GM12878 (cell line): ENCODE results near the gene EIF3D. TPM values are rescaled to one million over a fixed set of nuclear protein-coding genes. Genes with fewer than 3 reads are reported as not detected.
A peak's percentile ranks its signal among the peaks of the same experiment; 100 is the strongest.

Experiments
- ATAC-seq: fragments of 200-7000 bp; cut with Tn5 transposase; 3 replicates; pipeline ENCODE4 v1.9.1; 2020; ENCODE audit warnings: mild to moderate bottlenecking, moderate library complexity
- BruUV-seq: library from RNA; stranded (reverse); fragments of 400-500 nt; replicated peaks from 2 replicates; lab custom pipeline; 2021; lab: Mats Ljungman, UMichigan
- CTCF ChIA-PET: fragments of 300-600 bp; sonication (Branson Sonifier 250); formaldehyde crosslinking; extraction: SDS; loops from one replicate; lab custom pipeline; 2021; ENCODE audit warnings: inconsistent platforms; lab: Yijun Ruan, JAX
- POLR2A ChIA-PET: fragments of 350-600 bp; formaldehyde crosslinking; extraction: SDS; loops from one replicate; lab custom pipeline; 2021; ENCODE audit warnings: inconsistent platforms; lab: Charles Lee
- RAD21 ChIA-PET: fragments of 300-600 bp; sonication (Branson Sonifier 250); formaldehyde crosslinking; loops from one replicate; lab custom pipeline; 2023; ENCODE audit warnings: antibody characterized with exemption; ENCODE audit not compliant: unreplicated experiment; lab: Charles Lee
- SMC1A ChIA-PET: fragments of 300-600 bp; sonication (Branson Sonifier 250); formaldehyde crosslinking; loops from one replicate; lab custom pipeline; 2023; ENCODE audit not compliant: unreplicated experiment, uncharacterized antibody; lab: Charles Lee
- DNase-seq: peaks from one replicate; pipeline ENCODE4 v3.0.0-alpha.2; 2011; ENCODE audit warnings: low read depth, low spot score
- FAIRE-seq: peaks from 3 replicates; lab custom pipeline; 2011; peaks lifted over from hg19 to GRCh38; lab: Jason Lieb, UNC
- H2AFZ ChIP-seq: 2 replicates; pipeline ENCODE4 v1.6.0; 2011; ENCODE audit warnings: low read depth, low read length, control low read depth; ENCODE audit not compliant: control insufficient read depth
- H3K27ac ChIP-seq: 2 replicates; pipeline ENCODE4 v1.5.1; 2011; ENCODE audit warnings: control low read depth; ENCODE audit not compliant: control insufficient read depth, insufficient read depth
- H3K27me3 ChIP-seq, 2 experiments: replicated peaks in 1 of 2; 2 replicates each; pipeline versions ENCODE4 v1.6.0 to v1.6.1; 2011; ENCODE audit warnings: low read length in 1 of 2; ENCODE audit not compliant: control insufficient read depth in 2 of 2, insufficient read depth in 2 of 2
- H3K36me3 ChIP-seq, 2 experiments: 2 replicates each; pipeline ENCODE4 v1.5.1; 2011; ENCODE audit warnings: low read length in 1 of 2; ENCODE audit not compliant: control insufficient read depth in 2 of 2, insufficient read depth in 2 of 2
- H3K4me1 ChIP-seq: 2 replicates; pipeline ENCODE4 v1.6.1; 2011; ENCODE audit warnings: mild to moderate bottlenecking, low read length, moderate library complexity, mixed read lengths; ENCODE audit not compliant: control insufficient read depth, insufficient read depth
- H3K4me2 ChIP-seq: 2 replicates; pipeline ENCODE4 v1.6.0; 2011; ENCODE audit warnings: control low read depth; ENCODE audit not compliant: control insufficient read depth, insufficient read depth
- H3K4me3 ChIP-seq: fragments of 200-600 bp; sonication (generic); 2 replicates; pipeline ENCODE4 v1.5.1; 2016
- H3K79me2 ChIP-seq: 2 replicates; pipeline ENCODE4 v1.6.0; 2011; ENCODE audit warnings: low read length; ENCODE audit not compliant: control insufficient read depth, insufficient read depth
- H3K9ac ChIP-seq: 2 replicates; pipeline ENCODE4 v1.8.0; 2011; ENCODE audit warnings: low read length, control low read depth, mixed read lengths; ENCODE audit not compliant: control insufficient read depth, insufficient read depth
- H3K9me3 ChIP-seq: replicated peaks from 3 replicates; pipeline ENCODE4 v1.5.1; 2011; ENCODE audit warnings: mild to moderate bottlenecking, low read length; ENCODE audit not compliant: control insufficient read depth, insufficient read depth
- H4K20me1 ChIP-seq: 2 replicates; pipeline ENCODE4 v1.6.0; 2011; ENCODE audit not compliant: control insufficient read depth, insufficient read depth
- BHLHE40 ChIP-seq, 2 experiments: fragments of 450-650 bp in 1 of 2; IDR thresholded peaks; 2 replicates each; pipeline ENCODE4 v1.6.1; 2011 to 2017; ENCODE audit warnings: low read depth in 2 of 2, borderline replicate concordance in 1 of 2, improper control_type of control experiment in 1 of 2, low read length in 1 of 2, mild to moderate bottlenecking in 1 of 2
- CREB1 ChIP-seq: IDR thresholded peaks from 2 replicates; pipeline ENCODE4 v1.6.1; 2012; ENCODE audit warnings: low read depth, mild to moderate bottlenecking, inconsistent platforms
- DPF2 ChIP-seq: fragments of 450-650 bp; IDR thresholded peaks from 2 replicates; pipeline ENCODE4 v1.6.1; 2017; ENCODE audit warnings: mild to moderate bottlenecking
- EZH2 ChIP-seq: IDR thresholded peaks from 2 replicates; pipeline ENCODE4 v1.6.1; 2012; ENCODE audit warnings: low read depth, mild to moderate bottlenecking, control low read depth, inconsistent platforms, low read length, borderline replicate concordance; ENCODE audit not compliant: control insufficient read depth
- HDGF ChIP-seq: fragments of 450-650 bp; IDR thresholded peaks from 2 replicates; pipeline ENCODE4 v1.6.1; 2016; ENCODE audit warnings: antibody characterized with exemption
- IKZF2 ChIP-seq, 2 experiments: fragments of 450-650 bp; IDR thresholded peaks; 2 replicates each; pipeline ENCODE4 v1.6.1; 2017; ENCODE audit warnings: mild to moderate bottlenecking in 2 of 2, moderate library complexity in 2 of 2
- NFIC ChIP-seq: IDR thresholded peaks from 2 replicates; pipeline ENCODE4 v1.6.1; 2012; ENCODE audit warnings: low read depth, mild to moderate bottlenecking, inconsistent platforms, low read length, moderate library complexity
- NR2C1 ChIP-seq: fragments of 450-650 bp; IDR thresholded peaks from 2 replicates; pipeline ENCODE4 v1.6.1; 2017; ENCODE audit warnings: antibody characterized with exemption, mild to moderate bottlenecking, moderate library complexity
- NR2F1 ChIP-seq: fragments of 450-650 bp; conservative IDR thresholded peaks from 2 replicates; pipeline ENCODE4 v1.6.1; 2017; ENCODE audit warnings: mild to moderate bottlenecking
- RAD21 ChIP-seq: IDR thresholded peaks from 2 replicates; pipeline ENCODE4 v1.6.1; 2011; ENCODE audit warnings: mild to moderate bottlenecking, low read depth, low read length, moderate library complexity; ENCODE audit not compliant: insufficient read depth
- SRF ChIP-seq, 2 experiments: IDR thresholded peaks; 2 replicates each; pipeline ENCODE4 v1.6.1; 2011; ENCODE audit warnings: low read depth in 2 of 2, low read length in 2 of 2, mild to moderate bottlenecking in 1 of 2, moderate library complexity in 1 of 2
- ZBED1 ChIP-seq: IDR thresholded peaks from 2 replicates; pipeline ENCODE4 v1.6.1; 2016; ENCODE audit warnings: borderline replicate concordance
- ZNF274 ChIP-seq: IDR thresholded peaks from one replicate; pipeline ENCODE4 v1.8.0; 2011; ENCODE audit not compliant: insufficient read length, insufficient read depth
- ZNF384 ChIP-seq: IDR thresholded peaks from 2 replicates; pipeline ENCODE4 v1.6.1; 2012; ENCODE audit warnings: low read depth, mild to moderate bottlenecking, low read length, improper control_type of control experiment, borderline replicate concordance
- WGBS: methylation state at CpG from one replicate; pipeline ENCODE4 v1.1.6; 2016; ENCODE audit warnings: low lambda C conversion rate; ENCODE audit not compliant: insufficient replicate concordance, insufficient coverage; ENCODE audit errors: missing lambda C conversion rate; 5-methylcytosine and 5-hydroxymethylcytosine counted together
- in situ Hi-C: fragments of 300-500 bp; cut with MboI; formaldehyde crosslinking; loops from 9 replicates; pipeline ENCODE4 v1.14.3; 2018; ENCODE audit warnings: mixed read lengths
- intact Hi-C: fragments of 100-400 bp; cut with micrococcal nuclease; formaldehyde crosslinking; loops from one replicate; pipeline ENCODE4 v1.14.2; 2022; ENCODE audit not compliant: unreplicated experiment
- polyA plus RNA-seq, 11 experiments: library from polyadenylated mRNA; depleted of rRNA in 4 of 11; unstranded in 6 of 11; stranded (reverse) in 5 of 11; fragments of >200 nt; fragmentation: Nextera tagmentation in 4 of 11; fragmentation: Illumina TruSeq in 1 of 11; extraction: Ambion mirVana in 4 of 11; extraction: Trizol in 1 of 11; gene quantifications; 1 replicate in 1 of 11; 2 replicates in 10 of 11; pipeline versions ENCODE4 v1.2.1 to v1.2.3, GENCODE V29; 2011 to 2016; ENCODE audit warnings: inconsistent platforms in 2 of 11, missing spikeins in 2 of 11, low read depth in 1 of 11
- total RNA-seq, 4 experiments: library from RNA; depleted of rRNA in 3 of 4; stranded (reverse); fragments of >200 nt in 3 of 4; fragmentation: Illumina TruSeq in 1 of 4; extraction: Trizol in 1 of 4; gene quantifications; 2 replicates each; pipeline versions ENCODE4 v1.2.1 to v1.2.3, GENCODE V29; 2013 to 2021
- TF ChIP-seq, protein P1 (sequence below): IDR thresholded peaks from 2 replicates; pipeline ENCODE4 v1.6.1; 2011; ENCODE audit warnings: borderline replicate concordance, low read depth, mild to moderate bottlenecking, moderate library complexity, low read length; ENCODE audit not compliant: insufficient read depth, poor library complexity, severe bottlenecking
- TF ChIP-seq, protein P2 (sequence below): IDR thresholded peaks from 2 replicates; pipeline ENCODE4 v1.6.1; 2011; ENCODE audit warnings: low read depth, low read length, improper control_type of control experiment, borderline replicate concordance
- TF ChIP-seq, protein P3 (sequence below): fragments of 450-650 bp; IDR thresholded peaks from 2 replicates; pipeline ENCODE4 v1.6.1; 2018; ENCODE audit warnings: mild to moderate bottlenecking, low read depth, moderate library complexity; ENCODE audit not compliant: partially characterized antibody

Gene EIF3D
- total and polyA plus RNA-seq, 10 of the 15 experiments (the other 5 are each of a cell fraction or from before 2014, with no cell fraction given), result 240 to 558 (median 420) TPM

DNA sequence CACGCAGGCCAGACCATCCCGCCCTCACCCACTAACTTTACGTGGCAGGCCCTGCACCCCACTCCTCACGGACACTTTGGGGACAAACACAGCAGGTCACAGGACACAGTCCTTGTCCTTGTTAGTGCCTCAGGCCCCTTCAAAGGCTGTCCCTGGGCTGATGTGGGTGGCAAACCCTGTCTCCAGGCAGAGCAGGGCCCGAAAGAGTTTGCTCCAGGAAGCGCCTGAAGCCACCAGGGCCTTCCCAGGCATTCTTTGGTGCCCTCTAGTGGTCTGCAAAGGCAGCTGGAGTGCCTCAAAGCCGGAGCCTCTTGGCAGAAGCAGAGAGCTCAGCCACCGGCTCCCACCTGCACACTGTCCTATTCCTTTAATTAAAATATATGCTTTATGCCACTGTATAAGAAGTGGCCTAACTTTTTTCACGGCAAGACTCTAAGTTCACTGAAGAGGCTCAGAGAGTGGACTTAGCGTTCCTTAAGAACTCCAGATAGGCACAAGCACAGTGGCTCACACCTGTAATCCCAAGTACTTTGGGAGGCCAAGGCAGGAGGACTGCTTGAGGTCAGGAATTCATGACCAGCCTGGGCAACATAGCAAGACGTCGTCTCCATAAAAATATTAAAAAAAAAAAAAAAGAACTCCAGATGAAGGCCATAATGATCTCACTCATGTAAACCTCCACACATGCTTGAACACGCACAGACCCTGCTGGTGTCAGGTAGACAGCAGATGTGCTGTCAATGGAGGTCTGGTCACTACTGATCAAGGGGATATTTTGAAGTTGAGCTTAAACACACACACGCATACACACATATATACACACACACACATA lies 58.6 kb downstream of the EIF3D start:
- H3K4me2 ChIP-seq, result no peak overlapping the region
- no peak overlapping the region for H3K27ac ChIP-seq
- ChIA-PET SMC1A (interaction anchor here (0.6 to 4.0 kb wide), 18 partner anchors 10 to 307 kb away, joined by 3 to 70 read pairs (median 4); no protein-coding TSS in a partner anchor), RAD21 (interaction anchor here (0.6 to 4.7 kb wide), 24 partner anchors 11 to 292 kb away, joined by 3 to 107 read pairs (median 5); partner anchors contain the start of genes MYH9 and TXN2), POLR2A (interaction anchor here (0.6 to 1.5 kb wide), 6 partner anchors 23 to 171 kb away, joined by 3 to 5 read pairs (median 4); partner anchors contain the start of gene MYH9), CTCF (interaction anchor here (0.6 to 8.5 kb wide), 55 partner anchors 9 to 775 kb away, joined by 3 to 125 read pairs (median 4); partner anchors contain the start of genes APOL2, FOXRED2, MYH9 and TXN2)
- intact Hi-C loops, result loop anchor here (1.0 to 5.0 kb wide), 2 partner anchors 83 to 169 kb away; partner anchors contain the start of gene MYH9
- WGBS, result 50% methylated on average over 12 of the region's 14 CpGs
- H3K4me3 ChIP-seq, result no peak overlapping the region
- no peak overlapping the region for H3K9ac ChIP-seq
- H3K79me2 ChIP-seq, result no peaks in the 10 kb centered on the region; the same call in 1 of the 2 replicates
- H4K20me1 ChIP-seq, result no peaks in the 10 kb centered on the region
- H3K27me3 ChIP-seq, result no peaks in the 10 kb centered on the region
- ATAC-seq, result peak; percentile 99
- H3K4me1 ChIP-seq, result peaks cover 4% of the 10 kb centered on the region
- FAIRE-seq, result peak; percentile 89
- H2AFZ ChIP-seq, result no peak overlapping the region
- no peaks in the 10 kb centered on the region for H3K9me3 ChIP-seq
- H3K36me3 ChIP-seq, result peaks cover 25 to 26% of the 10 kb centered on the region in 2 experiments; a peak in 3 of 4 replicates
- DNase-seq, result no peak
- no TSS peak for BruUV-seq
- in situ Hi-C loops, result no loop called here
- TF ChIP-seq RAD21 (peak; percentile 96), NR2C1 (no peak), ZBED1 (no peak), BHLHE40 (IDR thresholded peaks at IDR 0.05; ENCODE audit: borderline replicate concordance in 1 of 2, low read depth in 2 of 2, low read length in 1 of 2) (peak in 1 of 2 experiments; percentile 33; a peak in 2 of 4 replicates), EZH2 (no peak), HDGF (peak; percentile 84), ZNF274 (no peak), SRF (IDR thresholded peaks at IDR 0.05; ENCODE audit: low read depth in 2 of 2, low read length in 2 of 2) (no peak), IKZF2 (IDR thresholded peaks at IDR 0.05) (no peak), DPF2 (no peak), ZNF384 (no peak), NFIC (no peak), CREB1 (no peak), NR2F1 (no peak)
- TF ChIP-seq, protein P1, sequence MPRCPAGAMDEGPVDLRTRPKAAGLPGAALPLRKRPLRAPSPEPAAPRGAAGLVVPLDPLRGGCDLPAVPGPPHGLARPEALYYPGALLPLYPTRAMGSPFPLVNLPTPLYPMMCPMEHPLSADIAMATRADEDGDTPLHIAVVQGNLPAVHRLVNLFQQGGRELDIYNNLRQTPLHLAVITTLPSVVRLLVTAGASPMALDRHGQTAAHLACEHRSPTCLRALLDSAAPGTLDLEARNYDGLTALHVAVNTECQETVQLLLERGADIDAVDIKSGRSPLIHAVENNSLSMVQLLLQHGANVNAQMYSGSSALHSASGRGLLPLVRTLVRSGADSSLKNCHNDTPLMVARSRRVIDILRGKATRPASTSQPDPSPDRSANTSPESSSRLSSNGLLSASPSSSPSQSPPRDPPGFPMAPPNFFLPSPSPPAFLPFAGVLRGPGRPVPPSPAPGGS, result no peak
- TF ChIP-seq, protein P2, sequence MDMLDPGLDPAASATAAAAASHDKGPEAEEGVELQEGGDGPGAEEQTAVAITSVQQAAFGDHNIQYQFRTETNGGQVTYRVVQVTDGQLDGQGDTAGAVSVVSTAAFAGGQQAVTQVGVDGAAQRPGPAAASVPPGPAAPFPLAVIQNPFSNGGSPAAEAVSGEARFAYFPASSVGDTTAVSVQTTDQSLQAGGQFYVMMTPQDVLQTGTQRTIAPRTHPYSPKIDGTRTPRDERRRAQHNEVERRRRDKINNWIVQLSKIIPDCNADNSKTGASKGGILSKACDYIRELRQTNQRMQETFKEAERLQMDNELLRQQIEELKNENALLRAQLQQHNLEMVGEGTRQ, result no peak
- TF ChIP-seq, protein P3, sequence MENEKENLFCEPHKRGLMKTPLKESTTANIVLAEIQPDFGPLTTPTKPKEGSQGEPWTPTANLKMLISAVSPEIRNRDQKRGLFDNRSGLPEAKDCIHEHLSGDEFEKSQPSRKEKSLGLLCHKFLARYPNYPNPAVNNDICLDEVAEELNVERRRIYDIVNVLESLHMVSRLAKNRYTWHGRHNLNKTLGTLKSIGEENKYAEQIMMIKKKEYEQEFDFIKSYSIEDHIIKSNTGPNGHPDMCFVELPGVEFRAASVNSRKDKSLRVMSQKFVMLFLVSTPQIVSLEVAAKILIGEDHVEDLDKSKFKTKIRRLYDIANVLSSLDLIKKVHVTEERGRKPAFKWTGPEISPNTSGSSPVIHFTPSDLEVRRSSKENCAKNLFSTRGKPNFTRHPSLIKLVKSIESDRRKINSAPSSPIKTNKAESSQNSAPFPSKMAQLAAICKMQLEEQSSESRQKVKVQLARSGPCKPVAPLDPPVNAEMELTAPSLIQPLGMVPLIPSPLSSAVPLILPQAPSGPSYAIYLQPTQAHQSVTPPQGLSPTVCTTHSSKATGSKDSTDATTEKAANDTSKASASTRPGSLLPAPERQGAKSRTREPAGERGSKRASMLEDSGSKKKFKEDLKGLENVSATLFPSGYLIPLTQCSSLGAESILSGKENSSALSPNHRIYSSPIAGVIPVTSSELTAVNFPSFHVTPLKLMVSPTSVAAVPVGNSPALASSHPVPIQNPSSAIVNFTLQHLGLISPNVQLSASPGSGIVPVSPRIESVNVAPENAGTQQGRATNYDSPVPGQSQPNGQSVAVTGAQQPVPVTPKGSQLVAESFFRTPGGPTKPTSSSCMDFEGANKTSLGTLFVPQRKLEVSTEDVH, result no peak
